Activated naive CD4-positive, alpha-beta T cell treated with anti-CD3 and anti-CD28 coated beads, Interleukin-2, amount 50 U/mL, for 24 hours (primary cell): ENCODE results near the gene CRYBA4.
A peak's percentile ranks its signal among the peaks of the same experiment; 100 is the strongest.

ENCODE experiments used
- H3K27ac Mint-ChIP-seq: one replicate; pipeline ENCODE4 v1.8.0; 2021; ENCODE audit warnings: mild to moderate bottlenecking, mixed read lengths
- H3K27me3 Mint-ChIP-seq: one replicate; pipeline ENCODE4 v1.8.0; 2021; ENCODE audit warnings: mixed read lengths
- H3K36me3 Mint-ChIP-seq: one replicate; pipeline ENCODE4 v1.8.0; 2021; ENCODE audit warnings: mixed read lengths
- H3K4me1 Mint-ChIP-seq: one replicate; pipeline ENCODE4 v1.8.0; 2021; ENCODE audit warnings: mixed read lengths
- H3K4me3 Mint-ChIP-seq: one replicate; pipeline ENCODE4 v1.8.0; 2021; ENCODE audit warnings: mild to moderate bottlenecking, mixed read lengths
- H3K9me3 Mint-ChIP-seq: one replicate; pipeline ENCODE4 v1.8.0; 2021; ENCODE audit warnings: mixed read lengths

Gene CRYBA4

DNA sequence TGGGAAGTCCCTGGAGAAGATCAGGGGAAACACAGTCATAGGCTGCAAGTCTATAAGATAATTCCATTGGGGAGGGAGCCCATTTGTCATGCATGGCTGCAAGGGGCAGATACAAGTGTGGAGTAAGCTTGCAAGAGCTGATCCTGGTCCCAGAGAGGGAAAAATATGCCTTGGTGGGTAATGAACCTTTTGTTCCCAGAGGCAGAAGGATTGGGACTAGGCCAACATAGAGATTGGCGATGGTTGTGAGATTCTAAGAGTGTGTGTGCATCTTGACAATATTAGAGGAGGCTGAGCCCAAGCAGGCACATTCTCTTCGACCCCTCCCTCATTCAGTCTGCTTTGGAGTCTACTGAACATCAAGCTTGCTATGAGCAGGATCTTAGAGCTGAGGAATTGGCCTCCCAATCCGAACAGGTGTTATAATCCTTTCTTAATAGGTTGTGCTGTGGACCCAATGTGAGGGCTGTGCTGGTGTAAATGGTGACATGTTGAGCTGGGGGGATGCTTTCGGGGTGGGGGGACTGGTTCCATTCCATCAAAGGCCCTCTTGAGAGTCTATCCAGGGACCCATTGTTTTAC is 54.0 kb downstream of the CRYBA4 start:
- H3K36me3 Mint-ChIP-seq, result peaks cover 3% of the 10 kb centered on the region
- peak overlapping the region; percentile 97 for H3K4me3 Mint-ChIP-seq
- no peaks in the 10 kb centered on the region for H3K27me3 Mint-ChIP-seq
- H3K9me3 Mint-ChIP-seq, result no peaks in the 10 kb centered on the region
- H3K4me1 Mint-ChIP-seq, result peaks cover 91% of the 10 kb centered on the region
- peak overlapping the region; percentile 96 for H3K27ac Mint-ChIP-seq

GRCh38 chr22:26677217-26677616 is 55.5 kb downstream of the CRYBA4 start:
- no peaks in the 10 kb centered on the region for H3K27me3 Mint-ChIP-seq
- peaks cover 83% of the 10 kb centered on the region for H3K4me1 Mint-ChIP-seq
- H3K4me3 Mint-ChIP-seq, result no peak overlapping the region
- H3K36me3 Mint-ChIP-seq, result peaks cover 5% of the 10 kb centered on the region
- peak overlapping the region; percentile 70 for H3K27ac Mint-ChIP-seq
- no peaks in the 10 kb centered on the region for H3K9me3 Mint-ChIP-seq

- peaks cover 79% of the 10 kb centered on the region for H3K4me1 Mint-ChIP-seq
Measured at GRCh38 chr22:26679003-26679629, 57.4 kb downstream of the CRYBA4 start.

More at GRCh38 chr22:26679003-26679629, 57.4 kb downstream of the CRYBA4 start:
- Mint-ChIP-seq H3K4me3 (no peak overlapping the region), H3K9me3 (no peaks in the 10 kb centered on the region), H3K27ac (peak overlapping the region; percentile 25), H3K27me3 (no peaks in the 10 kb centered on the region), H3K36me3 (peaks cover 13% of the 10 kb centered on the region)
